PC-9 (cell line): ENCODE results near the gene DUSP23. TPM values are rescaled to one million over a fixed set of nuclear protein-coding genes. Genes with fewer than 3 reads are reported as not detected.

Experiments used
- BruUV-seq: library from RNA; stranded (reverse); fragments of 400-500 nt; replicated peaks from 2 replicates; lab custom pipeline; 2021; lab: Mats Ljungman, UMichigan
- CTCF ChIA-PET: fragments of 300-600 bp; sonication (Branson Sonifier 250); formaldehyde crosslinking; loops from one replicate; lab custom pipeline; 2022; ENCODE audit warnings: antibody characterized with exemption; lab: Charles Lee
- POLR2A ChIA-PET: fragments of 300-600 bp; sonication (Branson Sonifier 250); formaldehyde crosslinking; loops from one replicate; lab custom pipeline; 2022; ENCODE audit warnings: antibody characterized with exemption; ENCODE audit not compliant: unreplicated experiment; lab: Charles Lee
- DNase-seq, 2 experiments: peaks; one replicate each; pipeline versions ENCODE4 v3.0.0 to v3.0.0-alpha.2; 2015 to 2022; ENCODE audit warnings: mixed read lengths in 1 of 2
- H2AFZ ChIP-seq: fragments of 200-600 bp; sonication (generic); 2 replicates; pipeline ENCODE4 v1.8.1; 2017; ENCODE audit warnings: antibody characterized with exemption
- H3F3A ChIP-seq: fragments of 200-600 bp; sonication (generic); 2 replicates; pipeline ENCODE4 v1.8.1; 2017; ENCODE audit warnings: antibody characterized with exemption, mild to moderate bottlenecking, low read depth; ENCODE audit not compliant: insufficient read depth
- H3K27ac ChIP-seq: fragments of 200-600 bp; sonication (generic); 2 replicates; pipeline ENCODE4 v1.6.1; 2016; ENCODE audit warnings: mixed run types
- H3K27me3 ChIP-seq: fragments of 200-600 bp; sonication (generic); 2 replicates; pipeline ENCODE4 v1.6.1; 2016; ENCODE audit warnings: low read depth, mixed run types; ENCODE audit not compliant: insufficient read depth
- H3K36me3 ChIP-seq: fragments of 200-600 bp; sonication (generic); 2 replicates; pipeline ENCODE4 v1.6.1; 2016; ENCODE audit warnings: low read depth, mixed run types
- H3K4me1 ChIP-seq: fragments of 200-600 bp; sonication (generic); replicated peaks from 2 replicates; pipeline ENCODE4 v1.6.1; 2016; ENCODE audit warnings: mixed run types; ENCODE audit not compliant: insufficient read depth
- H3K4me2 ChIP-seq: fragments of 200-600 bp; sonication (generic); 2 replicates; pipeline ENCODE4 v1.6.1; 2017; ENCODE audit warnings: mixed run types
- H3K4me3 ChIP-seq: fragments of 200-600 bp; sonication (generic); 2 replicates; pipeline ENCODE4 v1.6.1; 2016; ENCODE audit warnings: mixed run types
- H3K79me2 ChIP-seq: fragments of 200-600 bp; sonication (generic); 2 replicates; pipeline ENCODE4 v1.6.1; 2017; ENCODE audit warnings: low read depth, mixed run types
- H3K9me2 ChIP-seq: fragments of 200-600 bp; sonication (generic); 2 replicates; pipeline ENCODE4 v1.8.1; 2017; ENCODE audit warnings: mild to moderate bottlenecking; ENCODE audit not compliant: insufficient read depth
- H3K9me3 ChIP-seq: fragments of 200-600 bp; sonication (generic); 2 replicates; pipeline ENCODE4 v1.8.1; 2016; ENCODE audit warnings: low read depth; ENCODE audit not compliant: insufficient read depth
- H4K20me1 ChIP-seq: fragments of 200-600 bp; sonication (generic); 2 replicates; pipeline ENCODE4 v1.8.1; 2017; ENCODE audit not compliant: insufficient read depth
- EZH2 ChIP-seq: fragments of 200-600 bp; sonication (generic); IDR thresholded peaks from 2 replicates; pipeline ENCODE4 v1.8.0; 2017; ENCODE audit warnings: antibody characterized with exemption, low read depth
- intact Hi-C: fragments of 100-400 bp; cut with micrococcal nuclease; formaldehyde crosslinking; loops from one replicate; pipeline ENCODE4 v1.10.0; 2022; ENCODE audit not compliant: unreplicated experiment
- total RNA-seq: library from RNA; stranded (reverse); gene quantifications from 2 replicates; pipeline ENCODE4 v1.2.3, GENCODE V29; 2021
- TF ChIP-seq, protein P1 (sequence below): fragments of 200-600 bp; sonication (generic); conservative IDR thresholded peaks from 2 replicates; pipeline ENCODE4 v1.6.1; 2017; ENCODE audit warnings: mixed run types, antibody characterized with exemption, mild to moderate bottlenecking, moderate library complexity

Gene DUSP23
- total RNA-seq, 1 experiment from 2014 or later = 33.1 TPM

- TF ChIP-seq, protein P1, sequence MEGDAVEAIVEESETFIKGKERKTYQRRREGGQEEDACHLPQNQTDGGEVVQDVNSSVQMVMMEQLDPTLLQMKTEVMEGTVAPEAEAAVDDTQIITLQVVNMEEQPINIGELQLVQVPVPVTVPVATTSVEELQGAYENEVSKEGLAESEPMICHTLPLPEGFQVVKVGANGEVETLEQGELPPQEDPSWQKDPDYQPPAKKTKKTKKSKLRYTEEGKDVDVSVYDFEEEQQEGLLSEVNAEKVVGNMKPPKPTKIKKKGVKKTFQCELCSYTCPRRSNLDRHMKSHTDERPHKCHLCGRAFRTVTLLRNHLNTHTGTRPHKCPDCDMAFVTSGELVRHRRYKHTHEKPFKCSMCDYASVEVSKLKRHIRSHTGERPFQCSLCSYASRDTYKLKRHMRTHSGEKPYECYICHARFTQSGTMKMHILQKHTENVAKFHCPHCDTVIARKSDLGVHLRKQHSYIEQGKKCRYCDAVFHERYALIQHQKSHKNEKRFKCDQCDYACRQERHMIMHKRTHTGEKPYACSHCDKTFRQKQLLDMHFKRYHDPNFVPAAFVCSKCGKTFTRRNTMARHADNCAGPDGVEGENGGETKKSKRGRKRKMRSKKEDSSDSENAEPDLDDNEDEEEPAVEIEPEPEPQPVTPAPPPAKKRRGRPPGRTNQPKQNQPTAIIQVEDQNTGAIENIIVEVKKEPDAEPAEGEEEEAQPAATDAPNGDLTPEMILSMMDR = no peak
- no peak for TF ChIP-seq EZH2
- ChIA-PET POLR2A (no interaction called here), CTCF (no interaction called here)
- Histone ChIP-seq H3K9me2 (no peaks in the 10 kb centered on the region), H3K9me3 (no peaks in the 10 kb centered on the region), H4K20me1 (no peaks in the 10 kb centered on the region), H3K4me2 (no peak overlapping the region), H3K27ac (no peak overlapping the region), H3K36me3 (no peaks in the 10 kb centered on the region), H3K27me3 (peaks cover 12% of the 10 kb centered on the region; the same call in 1 of the 2 replicates), H3F3A (no peaks in the 10 kb centered on the region), H3K79me2 (no peaks in the 10 kb centered on the region), H3K4me3 (no peak overlapping the region), H2AFZ (no peak overlapping the region), H3K4me1 (no peaks in the 10 kb centered on the region)
- intact Hi-C loops = no loop called here
- no peak for DNase-seq
- no TSS peak for BruUV-seq
Observed at GRCh38 chr1:159828176-159828575, 47.4 kb downstream of the DUSP23 start.

DNA sequence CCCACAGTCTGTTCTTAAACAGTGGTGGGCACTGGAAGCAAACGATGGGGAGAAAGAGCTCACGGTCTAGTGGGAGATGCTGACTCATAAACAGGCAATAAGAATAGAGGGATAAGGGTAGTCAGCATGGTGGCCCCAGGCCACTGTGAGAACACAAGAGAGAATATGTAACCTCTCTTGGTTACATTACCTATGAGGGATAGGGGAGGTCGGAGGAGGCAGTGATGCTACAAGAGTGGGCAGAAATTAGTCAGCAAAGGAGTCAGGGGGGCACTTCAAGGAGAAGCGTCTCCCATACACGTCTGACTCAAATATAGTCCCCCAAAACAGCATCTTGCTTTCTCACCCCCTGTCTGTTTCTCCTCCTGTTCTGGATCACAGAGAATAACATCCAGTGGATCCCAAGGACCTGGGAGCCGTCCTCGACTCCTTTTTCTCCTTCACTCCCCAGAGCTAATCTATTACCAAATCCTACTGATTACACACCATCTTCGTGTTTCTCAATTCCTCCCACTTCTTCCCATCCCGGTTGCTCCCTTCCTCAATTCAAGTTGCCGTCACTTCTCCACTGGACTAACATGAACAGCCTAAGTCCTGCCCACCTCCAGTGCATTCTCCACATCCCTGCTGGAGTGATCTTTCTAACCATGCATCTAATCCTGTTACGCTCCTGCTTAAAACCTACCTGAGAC, 48.0 kb downstream of the DUSP23 start:
- no peak overlapping the region for H3K4me3 ChIP-seq
- no peaks in the 10 kb centered on the region for H3K9me3 ChIP-seq
- no peaks in the 10 kb centered on the region for H3K36me3 ChIP-seq
- peaks cover 8% of the 10 kb centered on the region; the same call in 1 of the 2 replicates for H3K27me3 ChIP-seq
- intact Hi-C loops = no loop called here
- no TSS peak for BruUV-seq
- no peaks in the 10 kb centered on the region for H3F3A ChIP-seq
- H3K9me2 ChIP-seq = no peaks in the 10 kb centered on the region
- H3K79me2 ChIP-seq = no peaks in the 10 kb centered on the region
- ChIA-PET CTCF (no interaction called here), POLR2A (no interaction called here)
- TF ChIP-seq EZH2 = no peak
- TF ChIP-seq, protein P1 = no peak
- H3K4me2 ChIP-seq = no peak overlapping the region
- no peak for DNase-seq
- no peak overlapping the region for H2AFZ ChIP-seq
- H4K20me1 ChIP-seq = no peaks in the 10 kb centered on the region
- H3K4me1 ChIP-seq = no peaks in the 10 kb centered on the region
- no peak overlapping the region for H3K27ac ChIP-seq

DNA sequence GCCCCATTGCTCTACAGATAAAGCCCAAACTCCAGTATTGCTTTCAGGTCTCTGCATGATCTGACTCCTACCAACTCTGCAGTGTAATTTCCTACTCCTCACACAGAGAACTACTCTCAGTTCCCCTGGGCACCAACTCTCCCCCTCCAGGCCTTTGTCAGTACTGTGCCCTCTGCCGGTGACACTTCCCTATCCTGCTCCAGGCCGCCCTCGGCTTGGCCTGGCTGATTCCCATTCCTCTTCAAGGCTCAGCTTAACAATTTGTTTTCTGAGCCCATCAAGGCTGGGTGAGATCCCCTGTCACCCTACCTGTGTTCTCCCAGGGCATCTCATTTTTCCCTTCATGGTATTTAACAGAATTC, 48.5 kb downstream of the DUSP23 start:
- H3F3A ChIP-seq = no peaks in the 10 kb centered on the region
- no TSS peak for BruUV-seq
- intact Hi-C loops = no loop called here
- H3K36me3 ChIP-seq = no peaks in the 10 kb centered on the region
- H3K27ac ChIP-seq = no peak overlapping the region
- H3K4me1 ChIP-seq = no peaks in the 10 kb centered on the region
- POLR2A ChIA-PET = no interaction called here
- H4K20me1 ChIP-seq = no peaks in the 10 kb centered on the region
- H3K9me3 ChIP-seq = no peaks in the 10 kb centered on the region
- H3K79me2 ChIP-seq = no peaks in the 10 kb centered on the region
- TF ChIP-seq, protein P1 = no peak; the same call in 1 of the 2 replicates
- no peak for TF ChIP-seq EZH2
- H3K9me2 ChIP-seq = no peaks in the 10 kb centered on the region
- H3K4me2 ChIP-seq = no peak overlapping the region
- H2AFZ ChIP-seq = no peak overlapping the region
- peaks cover 3% of the 10 kb centered on the region; the same call in 1 of the 2 replicates for H3K27me3 ChIP-seq
- no peak for DNase-seq
- H3K4me3 ChIP-seq = no peak overlapping the region
- CTCF ChIA-PET = no interaction called here
